Fibroblast of villous mesenchyme (primary cell): Measurements from ENCODE around the gene ACTBL2. TPM values are rescaled to one million over a fixed set of nuclear protein-coding genes. Genes with fewer than 3 reads are reported as not detected.

Source experiments
- DNase-seq: peaks from one replicate; pipeline ENCODE4 v3.0.0-alpha.2; 2010; ENCODE audit warnings: low read depth
- H3K4me3 ChIP-seq: 2 replicates; pipeline ENCODE4 v1.5.1; 2011; ENCODE audit warnings: low read depth, mild to moderate bottlenecking, low read length
- total RNA-seq: library from RNA; depleted of rRNA; stranded (reverse); fragments of >200 nt; gene quantifications from 2 replicates; pipeline ENCODE4 v1.2.3, GENCODE V29; 2012
- TF ChIP-seq, protein P1 (sequence below): IDR thresholded peaks from 2 replicates; pipeline ENCODE4 v1.5.1; 2012; ENCODE audit warnings: low read depth, mild to moderate bottlenecking, low read length; ENCODE audit not compliant: insufficient read depth

Gene ACTBL2
- total RNA-seq, 1 donor, result 0.43 TPM

DNA sequence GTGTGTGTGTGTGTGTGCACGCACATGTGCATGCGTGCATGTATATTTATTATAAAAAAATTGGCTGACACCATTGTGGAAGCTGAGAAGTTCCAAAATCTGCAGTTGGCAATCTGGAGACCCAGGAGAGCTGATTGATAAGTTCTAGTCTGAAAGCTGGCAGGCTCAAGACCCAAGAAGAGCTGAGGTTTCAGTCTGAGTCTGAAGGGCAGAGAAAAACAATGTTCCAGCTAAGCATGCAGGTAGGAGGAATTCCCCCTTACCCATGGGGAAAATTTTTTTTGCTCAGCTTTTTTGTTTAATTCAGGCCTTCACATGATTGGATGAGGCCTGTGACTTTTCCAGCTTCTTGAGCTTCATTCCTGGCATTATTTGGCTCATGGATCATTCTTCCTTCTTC is 31.2 kb upstream of the ACTBL2 start:
- H3K4me3 ChIP-seq, result no peak overlapping the region
- TF ChIP-seq, protein P1, sequence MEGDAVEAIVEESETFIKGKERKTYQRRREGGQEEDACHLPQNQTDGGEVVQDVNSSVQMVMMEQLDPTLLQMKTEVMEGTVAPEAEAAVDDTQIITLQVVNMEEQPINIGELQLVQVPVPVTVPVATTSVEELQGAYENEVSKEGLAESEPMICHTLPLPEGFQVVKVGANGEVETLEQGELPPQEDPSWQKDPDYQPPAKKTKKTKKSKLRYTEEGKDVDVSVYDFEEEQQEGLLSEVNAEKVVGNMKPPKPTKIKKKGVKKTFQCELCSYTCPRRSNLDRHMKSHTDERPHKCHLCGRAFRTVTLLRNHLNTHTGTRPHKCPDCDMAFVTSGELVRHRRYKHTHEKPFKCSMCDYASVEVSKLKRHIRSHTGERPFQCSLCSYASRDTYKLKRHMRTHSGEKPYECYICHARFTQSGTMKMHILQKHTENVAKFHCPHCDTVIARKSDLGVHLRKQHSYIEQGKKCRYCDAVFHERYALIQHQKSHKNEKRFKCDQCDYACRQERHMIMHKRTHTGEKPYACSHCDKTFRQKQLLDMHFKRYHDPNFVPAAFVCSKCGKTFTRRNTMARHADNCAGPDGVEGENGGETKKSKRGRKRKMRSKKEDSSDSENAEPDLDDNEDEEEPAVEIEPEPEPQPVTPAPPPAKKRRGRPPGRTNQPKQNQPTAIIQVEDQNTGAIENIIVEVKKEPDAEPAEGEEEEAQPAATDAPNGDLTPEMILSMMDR, result no peak
- DNase-seq, result no peak

DNA sequence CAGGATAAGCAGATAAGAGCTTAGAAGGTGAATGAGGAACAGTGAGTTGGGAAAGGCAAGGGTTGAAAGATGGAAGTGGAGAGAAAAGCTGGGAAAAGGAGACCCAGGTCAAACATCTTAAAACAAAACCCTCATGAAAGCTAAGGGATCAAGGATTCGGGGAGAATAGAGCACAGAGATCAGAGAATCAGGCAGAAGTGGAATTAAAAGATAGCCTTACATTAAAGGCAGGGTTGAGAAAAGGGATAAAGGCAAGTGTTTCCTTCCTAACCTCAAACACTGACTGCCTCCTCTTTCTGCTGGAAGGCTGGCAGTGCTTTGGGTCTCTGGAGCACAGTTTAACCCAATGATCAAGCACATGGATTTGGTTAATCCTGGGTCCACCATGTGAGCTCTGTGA is 28.7 kb upstream of the ACTBL2 start:
- no peak for DNase-seq
- TF ChIP-seq, protein P1, result no peak
- no peak overlapping the region for H3K4me3 ChIP-seq

DNA sequence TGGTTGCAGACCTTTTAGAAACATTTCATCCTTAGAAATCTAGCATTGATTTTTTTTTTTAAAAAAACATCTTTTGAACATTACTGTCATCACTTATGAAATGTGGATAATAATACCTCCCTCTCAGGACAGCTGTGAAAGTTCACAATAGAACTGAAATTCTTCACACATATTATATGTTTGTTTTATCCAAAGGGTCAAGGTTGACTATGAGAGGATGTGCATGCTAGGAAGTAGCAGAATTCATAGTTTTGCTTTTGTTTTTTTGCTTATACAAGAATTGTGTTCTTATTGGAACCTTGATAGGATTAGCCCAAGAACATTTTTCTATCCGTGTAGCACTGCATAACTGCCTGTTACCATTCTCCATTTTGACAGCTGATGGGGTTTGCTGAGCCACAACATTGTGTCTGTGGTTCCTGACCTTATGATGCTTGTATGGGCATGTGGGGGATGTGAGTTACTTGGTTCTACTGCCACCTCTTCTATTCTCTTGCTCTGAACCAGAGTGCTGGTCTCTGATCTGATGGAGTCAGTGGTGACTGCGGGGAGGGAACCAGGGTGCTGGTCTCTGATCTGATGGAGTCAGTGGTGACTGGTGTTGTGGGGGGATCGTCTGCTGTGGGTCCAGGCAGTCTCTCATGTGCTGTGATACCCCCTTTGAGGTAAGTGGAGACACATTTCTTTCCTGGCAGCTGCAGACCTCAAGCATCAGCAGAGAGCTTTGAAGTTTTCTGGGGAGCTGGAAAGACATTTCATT is 27.1 kb upstream of the ACTBL2 start:
- no peak for DNase-seq
- no peak overlapping the region for H3K4me3 ChIP-seq
- TF ChIP-seq, protein P1, result no peak

DNA sequence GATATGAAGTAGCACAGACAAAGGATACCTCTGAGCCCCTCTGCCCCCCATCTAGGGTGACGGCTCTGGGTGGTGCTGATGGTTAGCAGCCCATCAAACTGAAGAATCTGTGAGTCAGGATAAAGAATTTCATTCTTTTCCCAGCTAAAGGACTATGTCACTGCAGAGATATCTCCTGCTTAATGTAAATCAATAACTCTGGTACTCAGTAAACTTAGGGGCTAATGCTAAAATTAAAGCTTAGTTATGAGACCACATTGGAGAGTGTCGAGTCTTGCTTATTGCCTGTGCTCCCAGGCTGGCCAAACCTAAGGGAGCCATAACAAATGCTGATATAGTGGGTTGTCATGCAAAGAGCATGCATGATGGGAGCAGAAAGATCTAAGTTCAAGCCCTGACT is 25.6 kb upstream of the ACTBL2 start:
- H3K4me3 ChIP-seq, result no peak overlapping the region
- DNase-seq, result no peak
- TF ChIP-seq, protein P1, result no peak

DNA sequence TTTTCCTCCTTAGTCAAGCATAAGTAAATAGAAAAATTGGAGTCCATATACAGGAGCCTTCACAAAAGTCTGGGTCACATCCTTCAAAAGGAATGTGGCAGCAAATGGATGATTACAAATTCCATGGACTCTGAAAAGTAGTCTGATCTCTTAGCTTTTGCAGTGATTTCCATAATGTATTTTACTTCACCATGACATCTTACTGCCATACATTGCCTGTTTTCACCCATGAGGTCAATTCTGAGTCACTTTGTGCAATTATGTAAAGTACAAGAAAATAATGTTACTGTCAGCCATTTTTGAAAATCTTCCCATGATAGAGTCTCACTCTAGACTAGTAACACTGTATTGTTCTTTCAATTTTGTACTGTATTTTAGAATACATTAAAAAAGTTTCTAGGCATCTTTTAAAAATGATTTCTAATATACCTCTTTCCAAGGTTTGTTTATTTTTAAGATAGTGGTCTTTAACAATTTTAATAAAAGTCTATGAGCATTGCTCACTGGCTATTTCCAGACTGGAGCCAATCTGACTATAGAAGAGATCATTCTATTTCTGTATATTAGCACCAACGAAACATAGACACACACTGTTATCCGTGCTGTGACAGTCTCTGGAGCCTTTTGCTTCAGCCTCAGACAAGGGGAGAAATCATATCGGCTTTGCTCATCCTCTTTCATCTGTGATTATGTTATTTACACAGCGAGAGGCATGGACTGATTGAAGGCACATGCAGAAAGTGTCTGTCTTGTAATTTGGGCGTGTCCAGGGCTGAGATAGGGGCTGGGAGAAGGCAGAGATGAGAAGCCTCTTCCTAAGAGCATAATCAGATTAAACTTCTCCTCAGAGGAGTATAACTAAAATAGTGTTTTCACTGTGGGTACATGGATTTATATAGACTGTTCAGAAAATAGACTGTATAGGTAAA is 22.9 kb upstream of the ACTBL2 start:
- no peak overlapping the region for H3K4me3 ChIP-seq
- DNase-seq, result no peak
- TF ChIP-seq, protein P1, result no peak

DNA sequence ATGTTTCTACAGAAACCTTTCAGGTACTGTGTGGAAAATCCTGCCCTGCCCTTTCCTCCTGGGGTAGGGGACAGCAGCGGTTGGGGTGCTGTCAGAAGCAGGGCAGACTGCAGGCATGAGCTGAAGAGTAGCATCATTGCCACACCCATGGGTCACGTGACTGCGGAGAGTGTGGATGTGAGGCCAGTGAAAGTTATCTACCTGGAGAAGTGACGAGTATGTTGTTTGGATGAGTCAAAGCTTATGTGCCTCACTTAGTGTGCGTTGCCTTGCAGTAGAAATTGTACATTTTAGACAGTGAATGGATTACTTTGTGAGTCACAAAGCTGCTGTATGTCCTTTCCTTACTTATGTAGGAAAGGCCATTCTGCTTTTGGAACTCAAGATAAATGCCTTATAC is 21.7 kb upstream of the ACTBL2 start:
- TF ChIP-seq, protein P1, result no peak
- DNase-seq, result no peak
- H3K4me3 ChIP-seq, result no peak overlapping the region
